ENCODE data around the gene FAM171A1. TPM values are rescaled to one million over a fixed set of nuclear protein-coding genes. Genes with fewer than 3 reads are reported as not detected.

Gene FAM171A1
- polyA plus RNA-seq, 1 of the 3 experiments (the other 2 are of a cell fraction) = 26.3 TPM

GRCh38 chr10:15353471-15354017, 17.5 kb downstream of the FAM171A1 start:
- CTCF ChIA-PET = interaction anchor here (0.9 kb wide), 1 partner anchor 10 kb away, joined by 3 read pairs; no protein-coding TSS in a partner anchor
- H2AFZ ChIP-seq (ENCODE audit: low read depth) = no peak overlapping the region
- no peaks in the 10 kb centered on the region for H3K36me3 ChIP-seq (replicated peaks in 1 of 2; ENCODE audit: control insufficient read depth in 1 of 2, insufficient read depth in 2 of 2, low read length in 1 of 2)
- H3K9me3 ChIP-seq = no peaks in the 10 kb centered on the region
- TF ChIP-seq EZH2phosphoT487 (IDR thresholded peaks at IDR 0.05; ENCODE audit: borderline replicate concordance, low read depth) (no peak), USF2 (IDR thresholded peaks at IDR 0.05; ENCODE audit: borderline replicate concordance, low read depth, low read length) (no peak), NFIC (IDR thresholded peaks at IDR 0.05; ENCODE audit: borderline replicate concordance) (no peak), TCF12 (IDR thresholded peaks at IDR 0.05) (no peak), YY1 (IDR thresholded peaks at IDR 0.05; ENCODE audit: low read depth) (no peak), JUND (IDR thresholded peaks at IDR 0.05) (no peak)
- 90% methylated on average over 8 of the region's 8 CpGs for WGBS (ENCODE audit: low lambda C conversion rate)
- H3K4me3 ChIP-seq (ENCODE audit: low read depth in 2 of 2, low read length in 1 of 2) = no peak overlapping the region
- H4K20me1 ChIP-seq (ENCODE audit: insufficient read depth) = peaks cover 3% of the 10 kb centered on the region; the same call in 1 of the 2 replicates
- no peak overlapping the region for H3K27ac ChIP-seq (ENCODE audit: low read depth in 2 of 2, low read length in 1 of 2)
- H3K4me1 ChIP-seq (ENCODE audit: control insufficient read depth in 1 of 2, insufficient read depth in 2 of 2, low read depth in 1 of 2, low read length in 1 of 2) = no peaks in the 10 kb centered on the region; a peak in 1 of 4 replicates
- no peaks in the 10 kb centered on the region for H3K9me2 ChIP-seq
- H3K9ac ChIP-seq = no peak overlapping the region
- H3F3A ChIP-seq (replicated peaks; ENCODE audit: insufficient read depth) = peaks cover 4% of the 10 kb centered on the region
- H3K79me2 ChIP-seq (ENCODE audit: insufficient read depth) = peaks cover 41% of the 10 kb centered on the region
- POLR2A ChIA-PET = no interaction called here
- no peak for DNase-seq
- no peaks in the 10 kb centered on the region for H3K27me3 ChIP-seq (ENCODE audit: insufficient read depth)
- no peak overlapping the region for H3K4me2 ChIP-seq

- Histone ChIP-seq H3K9me3 (no peaks in the 10 kb centered on the region), H3K79me2 (ENCODE audit: insufficient read depth) (peaks cover 41% of the 10 kb centered on the region), H3K4me1 (ENCODE audit: control insufficient read depth in 1 of 2, insufficient read depth in 2 of 2, low read depth in 1 of 2, low read length in 1 of 2) (no peaks in the 10 kb centered on the region; a peak in 1 of 4 replicates), H3K27me3 (ENCODE audit: insufficient read depth) (no peaks in the 10 kb centered on the region), H3K9me2 (no peaks in the 10 kb centered on the region), H3K36me3 (replicated peaks in 1 of 2; ENCODE audit: control insufficient read depth in 1 of 2, insufficient read depth in 2 of 2, low read length in 1 of 2) (no peaks in the 10 kb centered on the region), H3K4me2 (no peak overlapping the region), H3K4me3 (ENCODE audit: low read depth in 2 of 2, low read length in 1 of 2) (no peak overlapping the region), H3K27ac (ENCODE audit: low read depth in 2 of 2, low read length in 1 of 2) (no peak overlapping the region), H4K20me1 (ENCODE audit: insufficient read depth) (peaks cover 3% of the 10 kb centered on the region; the same call in 1 of the 2 replicates), H3K9ac (no peak overlapping the region), H3F3A (replicated peaks; ENCODE audit: insufficient read depth) (peaks cover 4% of the 10 kb centered on the region), H2AFZ (ENCODE audit: low read depth) (no peak overlapping the region)
- CTCF ChIA-PET = no interaction called here
- no peak for TF ChIP-seq EP300 (IDR thresholded peaks at IDR 0.05; ENCODE audit: borderline replicate concordance in 1 of 2, low read depth in 1 of 2, low read length in 1 of 2)
- no peak for TF ChIP-seq NFIC (IDR thresholded peaks at IDR 0.05; ENCODE audit: borderline replicate concordance)
- no peak for TF ChIP-seq RCOR1 (IDR thresholded peaks at IDR 0.05; ENCODE audit: low read length)
- no peak for TF ChIP-seq USF2 (IDR thresholded peaks at IDR 0.05; ENCODE audit: borderline replicate concordance, low read depth, low read length)
- no peak for TF ChIP-seq MEF2A (IDR thresholded peaks at IDR 0.05; ENCODE audit: borderline replicate concordance, low read depth)
- no peak for TF ChIP-seq MXI1 (IDR thresholded peaks at IDR 0.05; ENCODE audit: low read depth, low read length)
- no peak for TF ChIP-seq YY1 (IDR thresholded peaks at IDR 0.05; ENCODE audit: low read depth)
- TF ChIP-seq GATA2 (CRISPR knock-in tag; IDR thresholded peaks at IDR 0.05) = no peak
- TF ChIP-seq TCF12 (IDR thresholded peaks at IDR 0.05) = no peak
- TF ChIP-seq ELF1 (IDR thresholded peaks at IDR 0.05) = no peak
- TF ChIP-seq TEAD4 (IDR thresholded peaks at IDR 0.05; ENCODE audit: borderline replicate concordance, insufficient read depth) = no peak
- no peak for TF ChIP-seq GABPA (IDR thresholded peaks at IDR 0.05; ENCODE audit: low read depth)
- no peak for TF ChIP-seq ZBTB33 (IDR thresholded peaks at IDR 0.05; ENCODE audit: borderline replicate concordance, low read depth)
- no peak for TF ChIP-seq TAF1 (IDR thresholded peaks at IDR 0.05; ENCODE audit: borderline replicate concordance, low read depth, low read length)
- no peak for TF ChIP-seq FOSL2 (IDR thresholded peaks at IDR 0.05; ENCODE audit: borderline replicate concordance, low read depth)
- TF ChIP-seq SIN3A (IDR thresholded peaks at IDR 0.05; ENCODE audit: borderline replicate concordance, low read depth, low read length) = no peak
- TF ChIP-seq RFX5 (IDR thresholded peaks at IDR 0.05; ENCODE audit: low read length) = no peak
- POLR2A ChIA-PET = no interaction called here
- WGBS (ENCODE audit: low lambda C conversion rate) = 89% methylated on average over 7 of the region's 7 CpGs
- no peak for DNase-seq
These were observed 18.3 kb downstream of the FAM171A1 start for GRCh38 chr10:15352836-15353235.
